IMR-90 (cell line): ENCODE data around the gene RABEP2. TPM values are rescaled to one million over a fixed set of nuclear protein-coding genes. Genes with fewer than 3 reads are reported as not detected.

Experiments used
- ATAC-seq: fragments of 200-7000 bp; cut with Tn5 transposase; 2 replicates; pipeline ENCODE4 v1.9.1; 2020; ENCODE audit warnings: low read depth, mild to moderate bottlenecking, moderate library complexity
- BruUV-seq: library from RNA; stranded (reverse); fragments of 400-500 nt; replicated peaks from 2 replicates; lab custom pipeline; 2021; lab: Mats Ljungman, UMichigan
- CTCF ChIA-PET: fragments of 300-600 bp; formaldehyde crosslinking; extraction: SDS; loops from one replicate; lab custom pipeline; 2021; ENCODE audit warnings: antibody characterized with exemption; lab: Yijun Ruan, JAX
- POLR2A ChIA-PET: fragments of 300-600 bp; sonication (Branson Sonifier 250); formaldehyde crosslinking; loops from one replicate; lab custom pipeline; 2022; ENCODE audit warnings: antibody characterized with exemption; ENCODE audit not compliant: unreplicated experiment; lab: Charles Lee
- DNase-seq: peaks from one replicate; pipeline ENCODE4 v3.0.0; 2013
- H2AFZ ChIP-seq: replicated peaks from 2 replicates; pipeline ENCODE3; 2013; ENCODE audit warnings: low read length, mild to moderate bottlenecking; ENCODE audit not compliant: poor library complexity
- H2AK5ac ChIP-seq: 2 replicates; pipeline ENCODE4 v1.6.1; 2013; ENCODE audit warnings: low read depth, low read length, inconsistent platforms
- H2AK9ac ChIP-seq: replicated peaks from 2 replicates; pipeline ENCODE3; 2013; ENCODE audit warnings: mild to moderate bottlenecking, low read depth, low read length, moderate library complexity; ENCODE audit not compliant: poor library complexity
- H2BK120ac ChIP-seq: 2 replicates; pipeline ENCODE4 v1.6.1; 2013; ENCODE audit warnings: low read depth, low read length, inconsistent platforms
- H2BK15ac ChIP-seq: 3 replicates; pipeline ENCODE4 v1.6.1; 2013; ENCODE audit warnings: low read depth, low read length, inconsistent platforms
- H2BK20ac ChIP-seq: 2 replicates; pipeline ENCODE4 v1.6.1; 2013; ENCODE audit warnings: low read depth, mild to moderate bottlenecking, inconsistent platforms, low read length, moderate library complexity
- H2BK5ac ChIP-seq: 2 replicates; pipeline ENCODE4 v1.6.1; 2013; ENCODE audit warnings: mild to moderate bottlenecking, low read depth, low read length, inconsistent platforms; ENCODE audit not compliant: poor library complexity, severe bottlenecking
- H3K14ac ChIP-seq: replicated peaks from 2 replicates; pipeline ENCODE4 v1.6.1; 2013; ENCODE audit warnings: low read depth, low read length, inconsistent platforms
- H3K18ac ChIP-seq: 2 replicates; pipeline ENCODE4 v1.6.1; 2013; ENCODE audit warnings: low read depth, low read length, control low read depth
- H3K23ac ChIP-seq: 2 replicates; pipeline ENCODE4 v1.6.1; 2013; ENCODE audit warnings: low read depth, low read length, inconsistent platforms
- H3K27ac ChIP-seq: 2 replicates; pipeline ENCODE4 v1.5.1; 2013; ENCODE audit warnings: mild to moderate bottlenecking, control low read depth, low read length; ENCODE audit not compliant: insufficient read depth
- H3K27me3 ChIP-seq: 2 replicates; pipeline ENCODE4 v1.6.1; 2013; ENCODE audit warnings: low read length; ENCODE audit not compliant: control insufficient read depth, insufficient read depth
- H3K36me3 ChIP-seq: 2 replicates; pipeline ENCODE4 v1.6.1; 2013; ENCODE audit warnings: low read length, mixed read lengths; ENCODE audit not compliant: control insufficient read depth, insufficient read depth
- H3K4ac ChIP-seq: 2 replicates; pipeline ENCODE4 v1.6.1; 2013; ENCODE audit warnings: low read depth, low read length, inconsistent platforms
- H3K4me1 ChIP-seq: 2 replicates; pipeline ENCODE4 v1.6.1; 2013; ENCODE audit warnings: low read length, mixed read lengths; ENCODE audit not compliant: control insufficient read depth, insufficient read depth
- H3K4me2 ChIP-seq: 2 replicates; pipeline ENCODE4 v1.6.1; 2013; ENCODE audit warnings: low read depth, mild to moderate bottlenecking, control low read depth, low read length, moderate library complexity
- H3K4me3 ChIP-seq: 2 replicates; pipeline ENCODE4 v1.5.1; 2013; ENCODE audit warnings: low read depth, mild to moderate bottlenecking, control low read depth, low read length, moderate library complexity; ENCODE audit not compliant: insufficient read depth
- H3K56ac ChIP-seq: 2 replicates; pipeline ENCODE4 v1.6.1; 2013; ENCODE audit warnings: low read length, inconsistent platforms; ENCODE audit not compliant: insufficient read depth; ENCODE audit errors: extremely low read depth
- H3K79me1 ChIP-seq, 2 experiments: 2 replicates each; pipeline ENCODE4 v1.6.1; 2013; ENCODE audit warnings: low read length in 2 of 2, inconsistent platforms in 1 of 2, low read depth in 1 of 2
- H3K9ac ChIP-seq: 2 replicates; pipeline ENCODE4 v1.6.1; 2013; ENCODE audit warnings: low read depth, low read length, control low read depth
- H3K9me1 ChIP-seq: 2 replicates; pipeline ENCODE4 v1.6.1; 2013; ENCODE audit warnings: low read length, inconsistent platforms; ENCODE audit not compliant: insufficient read depth
- H3K9me3 ChIP-seq: 2 replicates; pipeline ENCODE4 v1.6.1; 2013; ENCODE audit warnings: low read length; ENCODE audit not compliant: control insufficient read depth, insufficient read depth
- H4K20me1 ChIP-seq: 2 replicates; pipeline ENCODE4 v1.6.1; 2013; ENCODE audit warnings: low read length, inconsistent platforms; ENCODE audit not compliant: insufficient read depth
- H4K5ac ChIP-seq: 2 replicates; pipeline ENCODE4 v1.6.1; 2013; ENCODE audit warnings: mild to moderate bottlenecking, low read depth, low read length, control low read depth
- H4K8ac ChIP-seq, 2 experiments: 2 replicates each; pipeline ENCODE4 v1.6.1; 2013; ENCODE audit warnings: low read depth in 2 of 2, low read length in 2 of 2, control low read depth in 1 of 2, inconsistent platforms in 1 of 2
- H4K91ac ChIP-seq: 2 replicates; pipeline ENCODE4 v1.6.1; 2013; ENCODE audit warnings: low read depth, low read length, inconsistent platforms; ENCODE audit not compliant: insufficient read depth
- BHLHE40 ChIP-seq: fragments of 150-350 bp; IDR thresholded peaks from 2 replicates; pipeline ENCODE4 v1.6.1; 2016; ENCODE audit warnings: mild to moderate bottlenecking, low read depth, low read length
- CHD1 ChIP-seq: IDR thresholded peaks from 2 replicates; pipeline ENCODE4 v1.6.1; 2012; ENCODE audit warnings: low read depth, low read length, improper control_type of control experiment
- FOS ChIP-seq: fragments of 150-350 bp; IDR thresholded peaks from 2 replicates; pipeline ENCODE4 v1.6.1; 2016; ENCODE audit warnings: low read depth, low read length
- MAFK ChIP-seq: IDR thresholded peaks from 2 replicates; pipeline ENCODE4 v1.6.1; 2012; ENCODE audit warnings: low read depth, low read length, improper control_type of control experiment
- MXI1 ChIP-seq: IDR thresholded peaks from 2 replicates; pipeline ENCODE4 v1.6.1; 2012; ENCODE audit warnings: low read depth, mild to moderate bottlenecking, low read length, moderate library complexity, borderline replicate concordance
- POLR2A ChIP-seq: IDR thresholded peaks from 2 replicates; pipeline ENCODE4 v1.6.1; 2012; ENCODE audit warnings: mild to moderate bottlenecking, low read depth, low read length
- RCOR1 ChIP-seq: IDR thresholded peaks from 2 replicates; pipeline ENCODE4 v1.6.1; 2012; ENCODE audit warnings: mild to moderate bottlenecking, low read length, improper control_type of control experiment; ENCODE audit not compliant: insufficient replicate concordance
- RFX5 ChIP-seq: IDR thresholded peaks from 2 replicates; pipeline ENCODE4 v1.8.0; 2012; ENCODE audit warnings: low read depth, mild to moderate bottlenecking, low read length, moderate library complexity
- WGBS, 2 experiments: methylation state at CpG; one replicate each; pipeline versions ENCODE4 v1.1.5 to v1.1.7; 2013; ENCODE audit warnings: missing lambda C conversion rate in 2 of 2; ENCODE audit not compliant: insufficient read length in 1 of 2; ENCODE audit errors: extremely low coverage in 2 of 2; 5-methylcytosine and 5-hydroxymethylcytosine counted together
- dilution Hi-C: fragments of 300-500 bp; cut with HindIII; formaldehyde crosslinking; loops from one replicate; pipeline ENCODE4 v1.14.3; 2018; ENCODE audit warnings: low sequenced_read_pairs; ENCODE audit not compliant: unreplicated experiment
- in situ Hi-C: fragments of 300-500 bp; cut with MboI; formaldehyde crosslinking; loops from 3 replicates; pipeline ENCODE4 v1.14.3; 2019; ENCODE audit warnings: low sequenced_read_pairs, inconsistent platforms, mixed read lengths
- intact Hi-C: fragments of 100-400 bp; cut with micrococcal nuclease; formaldehyde crosslinking; loops from 2 replicates; pipeline ENCODE4 v1.10.0; 2022
- polyA plus RNA-seq, 3 experiments: library from polyadenylated mRNA; depleted of rRNA; stranded (reverse); fragments of >200 nt; gene quantifications; 2 replicates each; pipeline ENCODE4 v1.2.3, GENCODE V29; 2012; ENCODE audit warnings: low replicate concordance in 1 of 3
- total RNA-seq: library from RNA; depleted of rRNA; stranded (reverse); fragments of >200 nt; gene quantifications from 2 replicates; pipeline ENCODE4 v1.2.3, GENCODE V29; 2012
- TF ChIP-seq, protein P1 (sequence below): conservative IDR thresholded peaks from 2 replicates; pipeline ENCODE4 v1.5.1; 2012; ENCODE audit warnings: mild to moderate bottlenecking, low read depth, low read length, improper control_type of control experiment
- TF ChIP-seq, protein P2 (sequence below): fragments of 150-350 bp; IDR thresholded peaks from 2 replicates; pipeline ENCODE4 v1.6.1; 2017; ENCODE audit warnings: mild to moderate bottlenecking, antibody characterized with exemption, low read length, low read depth

Gene RABEP2
- total and polyA plus RNA-seq, 2 of the 4 experiments (the other 2 are of a cell fraction): 12.2 to 20.0 TPM

DNA sequence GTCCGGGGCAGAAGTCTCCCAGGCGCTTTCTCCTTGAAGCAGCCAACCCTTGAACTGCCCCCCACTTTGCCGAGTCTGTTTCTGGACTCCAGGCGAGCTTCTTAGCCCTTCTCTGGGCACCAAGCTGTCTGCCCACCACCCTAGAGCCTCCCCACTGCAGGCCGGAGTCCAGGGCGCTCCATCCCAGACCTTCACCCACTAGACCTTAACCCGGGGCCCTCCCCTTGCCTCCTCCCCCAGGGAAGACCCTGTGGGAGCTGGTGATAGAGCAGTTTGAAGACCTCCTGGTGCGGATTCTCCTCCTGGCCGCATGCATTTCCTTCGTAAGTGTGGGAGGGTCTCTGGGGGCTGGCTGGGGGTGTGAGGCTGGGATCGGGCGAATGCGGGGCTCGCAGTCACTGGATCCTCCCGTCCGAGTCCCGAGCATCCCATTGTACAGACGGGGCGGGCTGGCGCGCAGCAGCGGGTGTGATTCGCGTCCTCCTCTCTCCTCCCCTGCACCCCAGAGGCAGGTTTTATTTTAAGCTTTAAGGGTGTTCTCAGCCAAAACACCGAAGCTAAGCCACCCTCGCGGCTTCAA is 45.7 kb downstream of the RABEP2 start:
- no peak overlapping the region for H4K5ac ChIP-seq
- H2BK15ac ChIP-seq: no peak overlapping the region
- dilution Hi-C loops (no loop called here), in situ Hi-C loops (loop anchor here (5.0 kb wide), 1 partner anchor 43 kb away; no protein-coding TSS in a partner anchor), intact Hi-C loops (no loop called here)
- ATAC-seq: peak; percentile 78
- peak overlapping the region; percentile 18 for H3K4ac ChIP-seq
- no peaks in the 10 kb centered on the region for H3K27me3 ChIP-seq
- H3K4me1 ChIP-seq: peaks cover 7% of the 10 kb centered on the region; the same call in 1 of the 2 replicates
- peak overlapping the region; percentile 85 for H3K14ac ChIP-seq
- peak overlapping the region; percentile 28; the same call in 1 of the 2 replicates for H3K27ac ChIP-seq
- H2BK120ac ChIP-seq: peak overlapping the region; percentile 4; the same call in 1 of the 2 replicates
- H3K9me1 ChIP-seq: peaks cover 7% of the 10 kb centered on the region; the same call in 1 of the 2 replicates
- peak overlapping the region; percentile 98 for H2AK9ac ChIP-seq
- peak overlapping the region; percentile 89 for H3K4me2 ChIP-seq
- CTCF ChIA-PET: no interaction called here
- peak overlapping the region; percentile 95 for H2AFZ ChIP-seq
- no peak overlapping the region for H2BK20ac ChIP-seq
- H3K79me1 ChIP-seq: peaks cover 4 to 13% of the 10 kb centered on the region in 2 experiments; a peak in 2 of 4 replicates
- peak overlapping the region; percentile 67 for H3K9ac ChIP-seq
- H3K18ac ChIP-seq: no peak overlapping the region
- POLR2A ChIA-PET: no interaction called here
- no peak for DNase-seq
- 0% methylated on average over 2 of the region's 27 CpGs; no CpG with 5 or more reads in 1 of the 2 experiments for WGBS, 2 experiments
- H4K8ac ChIP-seq: peak overlapping the region; percentile 79 to 83
- peak overlapping the region; percentile 88 for H3K23ac ChIP-seq
- H4K20me1 ChIP-seq: no peaks in the 10 kb centered on the region
- peak overlapping the region; percentile 66; the same call in 1 of the 2 replicates for H4K91ac ChIP-seq
- TF ChIP-seq RCOR1: no peak
- no peak for TF ChIP-seq FOS
- TF ChIP-seq MXI1: no peak
- no peak for TF ChIP-seq POLR2A
- TF ChIP-seq CHD1: no peak
- TF ChIP-seq BHLHE40: no peak
- no peak for TF ChIP-seq RFX5
- TF ChIP-seq, protein P1, sequence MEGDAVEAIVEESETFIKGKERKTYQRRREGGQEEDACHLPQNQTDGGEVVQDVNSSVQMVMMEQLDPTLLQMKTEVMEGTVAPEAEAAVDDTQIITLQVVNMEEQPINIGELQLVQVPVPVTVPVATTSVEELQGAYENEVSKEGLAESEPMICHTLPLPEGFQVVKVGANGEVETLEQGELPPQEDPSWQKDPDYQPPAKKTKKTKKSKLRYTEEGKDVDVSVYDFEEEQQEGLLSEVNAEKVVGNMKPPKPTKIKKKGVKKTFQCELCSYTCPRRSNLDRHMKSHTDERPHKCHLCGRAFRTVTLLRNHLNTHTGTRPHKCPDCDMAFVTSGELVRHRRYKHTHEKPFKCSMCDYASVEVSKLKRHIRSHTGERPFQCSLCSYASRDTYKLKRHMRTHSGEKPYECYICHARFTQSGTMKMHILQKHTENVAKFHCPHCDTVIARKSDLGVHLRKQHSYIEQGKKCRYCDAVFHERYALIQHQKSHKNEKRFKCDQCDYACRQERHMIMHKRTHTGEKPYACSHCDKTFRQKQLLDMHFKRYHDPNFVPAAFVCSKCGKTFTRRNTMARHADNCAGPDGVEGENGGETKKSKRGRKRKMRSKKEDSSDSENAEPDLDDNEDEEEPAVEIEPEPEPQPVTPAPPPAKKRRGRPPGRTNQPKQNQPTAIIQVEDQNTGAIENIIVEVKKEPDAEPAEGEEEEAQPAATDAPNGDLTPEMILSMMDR: no peak
- TF ChIP-seq MAFK: no peak
- TF ChIP-seq, protein P2, sequence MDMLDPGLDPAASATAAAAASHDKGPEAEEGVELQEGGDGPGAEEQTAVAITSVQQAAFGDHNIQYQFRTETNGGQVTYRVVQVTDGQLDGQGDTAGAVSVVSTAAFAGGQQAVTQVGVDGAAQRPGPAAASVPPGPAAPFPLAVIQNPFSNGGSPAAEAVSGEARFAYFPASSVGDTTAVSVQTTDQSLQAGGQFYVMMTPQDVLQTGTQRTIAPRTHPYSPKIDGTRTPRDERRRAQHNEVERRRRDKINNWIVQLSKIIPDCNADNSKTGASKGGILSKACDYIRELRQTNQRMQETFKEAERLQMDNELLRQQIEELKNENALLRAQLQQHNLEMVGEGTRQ: no peak
- no TSS peak for BruUV-seq
- peak overlapping the region; percentile 71 for H3K4me3 ChIP-seq
- H3K56ac ChIP-seq: peak overlapping the region; percentile 82; the same call in 1 of the 2 replicates
- peak overlapping the region; percentile 25; the same call in 1 of the 2 replicates for H2AK5ac ChIP-seq
- H2BK5ac ChIP-seq: no peak overlapping the region
- H3K36me3 ChIP-seq: peaks cover 3% of the 10 kb centered on the region; the same call in 1 of the 2 replicates
- H3K9me3 ChIP-seq: no peaks in the 10 kb centered on the region
